Brain microvascular endothelial cell (primary cell): ENCODE measurements around the gene SSTR3.

Experiments used
- DNase-seq: peaks from one replicate; pipeline ENCODE4 v3.0.0-alpha.2; 2020
- H3K27ac ChIP-seq: fragments of 250-450 bp; sonication (Bioruptor Pico); 2 replicates; pipeline ENCODE4 v1.5.1; 2020; ENCODE audit warnings: mild to moderate bottlenecking, moderate library complexity
- H3K27me3 ChIP-seq: fragments of 250-450 bp; sonication (Bioruptor Pico); replicated peaks from 2 replicates; pipeline ENCODE4 v1.5.1; 2020; ENCODE audit warnings: mild to moderate bottlenecking
- H3K36me3 ChIP-seq: fragments of 250-450 bp; sonication (Bioruptor Pico); replicated peaks from 2 replicates; pipeline ENCODE4 v1.5.1; 2020; ENCODE audit warnings: mild to moderate bottlenecking
- H3K4me3 ChIP-seq: 2 replicates; pipeline ENCODE4 v1.5.1; 2011; ENCODE audit warnings: low read depth, mild to moderate bottlenecking, control low read depth, low read length, moderate library complexity
- in situ Hi-C: cut with HindIII; loops from 2 replicates; pipeline ENCODE4 v1.10.0; 2017; ENCODE audit warnings: low sequenced_read_pairs, low pct_ligation_motif_present
- TF ChIP-seq, protein P1 (sequence below): IDR thresholded peaks from 2 replicates; pipeline ENCODE4 v1.5.1; 2011; ENCODE audit warnings: low read depth, mild to moderate bottlenecking, moderate library complexity, low read length, control low read depth, inconsistent platforms; ENCODE audit errors: missing control alignments

The SSTR3 gene

DNA sequence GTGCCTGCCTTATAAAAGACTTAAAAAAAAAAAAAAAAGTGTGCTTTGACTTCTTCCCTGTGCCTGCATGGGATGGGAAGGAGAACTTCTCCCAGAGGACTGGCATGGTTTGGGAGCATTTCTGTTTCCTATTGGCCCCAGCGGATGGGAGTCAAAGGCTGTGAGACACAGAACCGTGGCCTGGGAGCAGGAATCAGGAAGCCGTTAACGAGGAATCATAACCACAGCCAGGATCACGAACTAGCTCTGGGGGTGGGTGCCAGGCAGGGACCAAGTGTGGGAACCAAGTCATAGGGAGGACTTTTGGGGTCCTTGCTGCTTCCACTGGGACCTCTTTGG lies 24.8 kb downstream of the SSTR3 start:
- peak overlapping the region; percentile 27 for H3K27ac ChIP-seq
- TF ChIP-seq, protein P1, sequence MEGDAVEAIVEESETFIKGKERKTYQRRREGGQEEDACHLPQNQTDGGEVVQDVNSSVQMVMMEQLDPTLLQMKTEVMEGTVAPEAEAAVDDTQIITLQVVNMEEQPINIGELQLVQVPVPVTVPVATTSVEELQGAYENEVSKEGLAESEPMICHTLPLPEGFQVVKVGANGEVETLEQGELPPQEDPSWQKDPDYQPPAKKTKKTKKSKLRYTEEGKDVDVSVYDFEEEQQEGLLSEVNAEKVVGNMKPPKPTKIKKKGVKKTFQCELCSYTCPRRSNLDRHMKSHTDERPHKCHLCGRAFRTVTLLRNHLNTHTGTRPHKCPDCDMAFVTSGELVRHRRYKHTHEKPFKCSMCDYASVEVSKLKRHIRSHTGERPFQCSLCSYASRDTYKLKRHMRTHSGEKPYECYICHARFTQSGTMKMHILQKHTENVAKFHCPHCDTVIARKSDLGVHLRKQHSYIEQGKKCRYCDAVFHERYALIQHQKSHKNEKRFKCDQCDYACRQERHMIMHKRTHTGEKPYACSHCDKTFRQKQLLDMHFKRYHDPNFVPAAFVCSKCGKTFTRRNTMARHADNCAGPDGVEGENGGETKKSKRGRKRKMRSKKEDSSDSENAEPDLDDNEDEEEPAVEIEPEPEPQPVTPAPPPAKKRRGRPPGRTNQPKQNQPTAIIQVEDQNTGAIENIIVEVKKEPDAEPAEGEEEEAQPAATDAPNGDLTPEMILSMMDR, result no peak
- H3K36me3 ChIP-seq, result no peaks in the 10 kb centered on the region
- DNase-seq, result no peak
- peak overlapping the region; percentile 55 for H3K4me3 ChIP-seq
- H3K27me3 ChIP-seq, result no peaks in the 10 kb centered on the region
- in situ Hi-C loops, result no loop called here

DNA sequence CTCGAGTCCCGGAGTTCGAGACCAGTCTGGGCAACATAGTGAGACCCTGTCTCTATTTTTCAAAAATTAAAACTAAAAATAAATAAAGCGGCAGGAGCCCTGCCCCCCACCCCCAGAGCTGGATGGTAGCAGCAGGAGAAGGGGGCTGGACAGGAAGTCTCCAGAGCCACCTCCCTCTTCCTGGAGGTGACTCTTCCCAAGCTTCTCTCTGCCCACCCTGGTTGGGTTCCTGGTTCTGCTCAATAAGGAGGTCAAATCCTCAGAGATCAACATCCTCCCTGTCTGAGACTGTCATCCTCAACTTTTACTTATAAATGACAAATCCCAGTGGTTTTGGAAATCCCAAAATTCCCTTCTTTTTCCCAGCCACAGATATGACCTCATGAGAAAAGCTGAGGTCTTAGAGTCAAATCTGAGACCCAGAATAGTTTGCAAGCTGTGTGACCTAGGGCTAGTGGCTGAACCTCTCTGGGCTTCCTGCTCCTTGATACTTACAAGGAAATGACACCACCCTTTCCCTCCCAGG lies 25.2 kb downstream of the SSTR3 start:
- in situ Hi-C loops, result no loop called here
- DNase-seq, result no peak
- Histone ChIP-seq H3K4me3 (peak overlapping the region; percentile 55), H3K36me3 (no peaks in the 10 kb centered on the region), H3K27ac (peak overlapping the region; percentile 27), H3K27me3 (no peaks in the 10 kb centered on the region)
- TF ChIP-seq, protein P1, result no peak

DNA sequence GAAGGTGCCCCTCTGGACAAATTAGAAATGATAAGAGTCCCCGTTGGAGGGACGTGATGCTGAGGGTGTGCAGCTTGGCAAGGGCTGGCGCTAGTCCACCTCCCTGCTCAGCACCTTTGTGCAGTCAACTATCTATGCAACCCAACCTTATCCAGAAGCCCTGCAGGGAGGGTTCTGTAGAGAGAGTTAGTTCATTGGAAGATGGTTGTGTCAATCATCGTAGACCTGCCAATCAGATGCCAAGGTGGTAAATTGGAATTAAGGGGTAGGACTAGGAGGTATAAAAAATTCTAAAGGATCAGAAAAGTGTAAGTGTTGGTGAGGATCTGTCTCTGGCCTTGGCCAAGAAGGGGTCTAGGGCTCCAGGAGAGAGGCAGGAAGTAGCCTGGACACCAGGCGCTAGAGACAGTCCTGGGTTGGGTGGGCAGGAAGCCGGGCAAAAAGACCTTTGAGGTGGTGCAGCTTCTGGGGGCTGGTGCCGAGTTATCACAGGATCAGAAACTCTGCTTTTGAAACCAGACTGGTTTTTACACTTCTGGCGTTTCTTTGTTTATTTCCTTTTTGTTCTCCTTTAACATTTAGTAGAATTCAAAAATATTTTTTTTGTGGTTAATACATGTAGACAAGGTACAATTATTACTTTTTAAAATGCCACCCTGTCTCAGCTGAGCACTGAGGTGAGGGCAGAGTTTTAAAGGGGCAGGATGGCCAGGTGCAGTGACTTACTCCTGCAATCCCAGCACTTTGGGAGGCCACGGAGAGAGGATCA lies 25.9 kb downstream of the SSTR3 start:
- no peak overlapping the region for H3K27ac ChIP-seq
- peak; percentile 75 for DNase-seq
- no peaks in the 10 kb centered on the region for H3K36me3 ChIP-seq
- in situ Hi-C loops, result no loop called here
- TF ChIP-seq, protein P1, result no peak
- no peak overlapping the region for H3K4me3 ChIP-seq
- no peaks in the 10 kb centered on the region for H3K27me3 ChIP-seq

DNA sequence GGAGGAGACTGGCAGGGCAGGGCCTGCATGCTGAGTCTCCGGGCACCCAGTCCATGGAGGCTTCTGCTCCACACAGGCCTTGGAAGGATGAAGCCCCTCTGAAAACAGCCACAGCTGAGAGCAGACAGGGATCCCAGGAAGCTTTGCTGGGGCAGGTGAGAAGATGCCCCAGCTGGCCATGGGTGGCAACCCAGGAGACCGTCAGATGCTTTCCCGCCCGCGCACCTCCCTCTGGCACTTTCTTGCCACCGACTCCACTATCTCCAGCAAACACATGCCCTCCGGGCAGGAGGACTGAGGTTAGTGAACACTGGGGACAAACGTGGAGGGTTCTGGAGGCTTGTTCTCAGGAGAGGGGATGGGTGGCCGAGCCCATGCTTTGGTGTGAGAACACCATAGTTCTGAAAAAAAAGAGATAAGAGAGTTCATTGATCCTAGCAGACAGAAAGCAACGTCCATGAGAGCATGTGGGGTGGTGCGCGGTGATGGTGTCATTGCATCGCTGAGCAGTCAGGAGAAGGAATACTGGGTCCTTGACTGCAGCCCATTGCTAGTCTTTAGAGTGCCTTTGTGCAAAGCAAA lies 26.5 kb downstream of the SSTR3 start:
- Histone ChIP-seq H3K27me3 (no peaks in the 10 kb centered on the region), H3K36me3 (no peaks in the 10 kb centered on the region), H3K4me3 (no peak overlapping the region), H3K27ac (no peak overlapping the region)
- TF ChIP-seq, protein P1, result no peak
- in situ Hi-C loops, result no loop called here
- DNase-seq, result no peak

DNA sequence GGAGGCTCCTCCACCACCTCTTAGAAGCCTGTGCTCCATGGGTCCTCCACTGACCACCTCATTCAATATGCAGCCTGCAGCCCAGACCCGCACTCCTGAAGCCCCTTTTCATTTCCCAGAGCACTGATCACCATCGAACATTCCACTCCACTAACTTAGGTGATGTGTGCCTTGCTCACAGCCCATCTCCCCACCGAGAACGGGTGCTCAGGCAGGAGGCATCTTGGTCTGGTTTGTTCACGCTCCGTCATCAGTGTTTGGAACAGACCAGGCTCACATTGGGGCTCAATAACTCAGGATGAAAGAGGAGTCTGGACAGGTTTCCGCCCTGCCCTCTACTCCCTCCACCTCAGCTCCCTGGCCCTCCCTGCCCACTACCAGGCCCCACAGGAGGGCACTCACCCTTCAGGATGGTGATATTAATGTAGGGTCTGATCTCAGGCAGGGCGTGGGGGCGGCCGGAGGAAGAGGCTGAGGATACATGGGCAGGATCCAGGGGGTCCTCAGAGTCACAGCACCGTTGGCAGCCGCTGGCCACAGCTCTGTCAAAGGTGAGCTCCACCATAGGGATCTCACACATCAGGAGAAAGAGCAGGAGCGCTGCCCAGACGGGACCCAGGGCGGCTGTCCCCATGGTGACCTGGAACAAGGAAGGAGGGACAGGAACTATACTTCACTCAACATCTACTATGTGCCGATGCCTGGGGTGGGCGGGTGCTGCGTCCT lies 27.3 kb downstream of the SSTR3 start:
- no peak overlapping the region for H3K4me3 ChIP-seq
- no peak overlapping the region for H3K27ac ChIP-seq
- in situ Hi-C loops, result no loop called here
- H3K27me3 ChIP-seq, result no peaks in the 10 kb centered on the region
- no peak for DNase-seq
- H3K36me3 ChIP-seq, result no peaks in the 10 kb centered on the region
- TF ChIP-seq, protein P1, result no peak
